Endothelial cell of umbilical vein (primary cell): ENCODE results near the gene OSER1.

ENCODE experiments used
- CTCF ChIP-seq, 2 donors: IDR thresholded peaks; 1 replicate in 1 of 2; 2 replicates in 1 of 2; pipeline ENCODE4 v1.5.1; 2011; ENCODE audit warnings: low read length in 2 of 2, mild to moderate bottlenecking in 2 of 2, moderate library complexity in 2 of 2, control low read depth in 1 of 2, inconsistent platforms in 1 of 2, low read depth in 1 of 2; ENCODE audit not compliant: insufficient read depth in 1 of 2; ENCODE audit errors: extremely low read depth in 1 of 2
- EZH2 ChIP-seq: IDR thresholded peaks from 2 replicates; pipeline ENCODE4 v1.6.1; 2012; ENCODE audit warnings: borderline replicate concordance, low read depth, mild to moderate bottlenecking, moderate library complexity, low read length, inconsistent platforms; ENCODE audit not compliant: severe bottlenecking
- MYC ChIP-seq: IDR thresholded peaks from one replicate; pipeline ENCODE4 v1.6.1; 2011; ENCODE audit warnings: mild to moderate bottlenecking, low read depth, low read length
- POLR2A ChIP-seq: IDR thresholded peaks from 2 replicates; pipeline ENCODE4 v1.6.1; 2012; ENCODE audit warnings: low read depth, mild to moderate bottlenecking, control low read depth, low read length
- POLR2AphosphoS5 ChIP-seq: IDR thresholded peaks from 2 replicates; pipeline ENCODE4 v1.6.1; 2012; ENCODE audit warnings: low read depth, mild to moderate bottlenecking, control low read depth, low read length, moderate library complexity; ENCODE audit not compliant: insufficient read depth

DNA sequence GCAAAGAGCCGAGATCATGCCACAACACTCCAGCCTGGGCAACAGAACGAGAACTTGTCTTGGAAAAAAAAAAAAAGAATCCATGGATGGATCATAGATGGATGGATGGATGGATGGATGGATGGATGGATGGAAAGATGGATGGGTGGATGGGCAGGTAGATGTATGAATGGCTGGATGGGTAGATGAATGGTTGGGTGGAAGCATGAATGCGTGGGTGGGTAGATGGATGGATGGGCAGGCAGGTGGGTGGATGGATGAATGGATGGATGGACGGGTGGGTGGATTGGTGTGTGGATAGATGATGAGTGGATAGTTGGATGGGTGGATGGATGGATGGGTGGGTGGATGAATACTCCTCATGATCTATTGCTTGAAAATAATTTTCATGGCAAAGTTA, 25.0 kb downstream of the OSER1 start:
- no peak for TF ChIP-seq CTCF (IDR thresholded peaks at IDR 0.05; ENCODE audit: extremely low read depth in 1 of 2, insufficient read depth in 1 of 2, low read depth in 1 of 2, low read length in 2 of 2)
- TF ChIP-seq EZH2: no peak
- TF ChIP-seq POLR2AphosphoS5: no peak
- no peak for TF ChIP-seq POLR2A
- no peak for TF ChIP-seq MYC
